Measurements from ENCODE around the gene SEMA3D.

The SEMA3D gene

GRCh38 chr7:85126383-85126782, 60.5 kb downstream of the SEMA3D start:
- no peak for DNase-seq (ENCODE audit: low read depth in 2 of 2, low spot score in 1 of 2)

- no peak for DNase-seq (ENCODE audit: low read depth in 2 of 2, low spot score in 1 of 2)
Observed at GRCh38 chr7:85125651-85126131, 61.2 kb downstream of the SEMA3D start.

- DNase-seq (ENCODE audit: low read depth in 2 of 2, low spot score in 1 of 2): no peak
Observed at GRCh38 chr7:85125176-85125575, 61.7 kb downstream of the SEMA3D start.

- DNase-seq (ENCODE audit: low read depth in 2 of 2, low spot score in 1 of 2): no peak
Observed at GRCh38 chr7:85119934-85120333, 66.9 kb downstream of the SEMA3D start.

- DNase-seq (ENCODE audit: low read depth in 2 of 2, low spot score in 1 of 2): no peak
Observed at GRCh38 chr7:85115862-85116261, 71.0 kb downstream of the SEMA3D start.

- no peak for DNase-seq (ENCODE audit: low read depth in 2 of 2, low spot score in 1 of 2)
Observed at GRCh38 chr7:85115006-85115405, 71.8 kb downstream of the SEMA3D start.

- no peak for DNase-seq (ENCODE audit: low read depth in 2 of 2, low spot score in 1 of 2)
Observed at GRCh38 chr7:85114342-85114741, 72.5 kb downstream of the SEMA3D start.

GRCh38 chr7:85111761-85112160, 75.1 kb downstream of the SEMA3D start:
- DNase-seq (ENCODE audit: low read depth in 2 of 2, low spot score in 1 of 2): no peak

GRCh38 chr7:85106719-85107118, 80.1 kb downstream of the SEMA3D start:
- no peak for DNase-seq (ENCODE audit: low read depth in 2 of 2, low spot score in 1 of 2)

GRCh38 chr7:85104432-85105205, 82.2 kb downstream of the SEMA3D start:
- no peak for DNase-seq (ENCODE audit: low read depth in 2 of 2, low spot score in 1 of 2)

GRCh38 chr7:85103962-85104361, 82.9 kb downstream of the SEMA3D start:
- no peak for DNase-seq (ENCODE audit: low read depth in 2 of 2, low spot score in 1 of 2)

GRCh38 chr7:85103357-85103756, 83.5 kb downstream of the SEMA3D start:
- DNase-seq (ENCODE audit: low read depth in 2 of 2, low spot score in 1 of 2): no peak

- no peak for DNase-seq (ENCODE audit: low read depth in 2 of 2, low spot score in 1 of 2)
Observed at GRCh38 chr7:85102813-85103350, 84.0 kb downstream of the SEMA3D start.

- no peak for DNase-seq (ENCODE audit: low read depth in 2 of 2, low spot score in 1 of 2)
Observed at GRCh38 chr7:85101347-85101746, 85.5 kb downstream of the SEMA3D start.

- no peak for DNase-seq (ENCODE audit: low read depth in 2 of 2, low spot score in 1 of 2)
Observed at GRCh38 chr7:85097844-85098243, 89.0 kb downstream of the SEMA3D start.

- no peak for DNase-seq (ENCODE audit: low read depth in 2 of 2, low spot score in 1 of 2)
Observed at GRCh38 chr7:85095806-85096205, 91.0 kb downstream of the SEMA3D start.

- no peak for DNase-seq (ENCODE audit: low read depth in 2 of 2, low spot score in 1 of 2)
Observed at GRCh38 chr7:85095366-85095765, 91.5 kb downstream of the SEMA3D start.

GRCh38 chr7:85094046-85094725, 92.7 kb downstream of the SEMA3D start:
- no peak for DNase-seq (ENCODE audit: low read depth in 2 of 2, low spot score in 1 of 2)

- no peak for DNase-seq (ENCODE audit: low read depth in 2 of 2, low spot score in 1 of 2)
Observed at GRCh38 chr7:85091565-85091928, 95.3 kb downstream of the SEMA3D start.

- DNase-seq (ENCODE audit: low read depth in 2 of 2, low spot score in 1 of 2): no peak
Observed at GRCh38 chr7:85090919-85091564, 95.8 kb downstream of the SEMA3D start.

GRCh38 chr7:85090143-85090542, 96.7 kb downstream of the SEMA3D start:
- no peak for DNase-seq (ENCODE audit: low read depth in 2 of 2, low spot score in 1 of 2)

- no peak for DNase-seq (ENCODE audit: low read depth in 2 of 2, low spot score in 1 of 2)
Observed at GRCh38 chr7:85081846-85082245, 105.0 kb downstream of the SEMA3D start.
